ENCODE data around the gene PPP2R5C.
"Not testable (repeated sequence)": the region's sequence is repeated elsewhere in the genome, so short reads cannot be mapped to it uniquely, and the experiment has no call there.

PPP2R5C gene

GRCh38 chr14:101721951-101722661 lies 39.4 kb upstream of the PPP2R5C start:
- no peak for TF ChIP-seq CTCF (IDR thresholded peaks at IDR 0.05; ENCODE audit: low read depth, low read length)
- in situ Hi-C loops (cut with HindIII; ENCODE audit: low sequenced_read_pairs), result no loop called here
- H3K4me3 ChIP-seq (ENCODE audit: low read depth, low read length), result no peak overlapping the region
- peak; percentile 50 for DNase-seq (ENCODE audit: low read depth, low spot score)

GRCh38 chr14:101723061-101723595 lies 38.4 kb upstream of the PPP2R5C start:
- no peak for TF ChIP-seq CTCF (IDR thresholded peaks at IDR 0.05; ENCODE audit: low read depth, low read length)
- in situ Hi-C loops (cut with HindIII; ENCODE audit: low sequenced_read_pairs), result no loop called here
- DNase-seq (ENCODE audit: low read depth, low spot score), result no peak
- H3K4me3 ChIP-seq (ENCODE audit: low read depth, low read length), result no peak overlapping the region

GRCh38 chr14:101725652-101726051 lies 35.9 kb upstream of the PPP2R5C start:
- in situ Hi-C loops (cut with HindIII; ENCODE audit: low sequenced_read_pairs); H3K4me3 ChIP-seq (ENCODE audit: low read depth, low read length); DNase-seq (ENCODE audit: low read depth, low spot score): not testable (repeated sequence)

- in situ Hi-C loops (cut with HindIII; ENCODE audit: low sequenced_read_pairs), result no loop called here
- no peak for DNase-seq (ENCODE audit: low read depth, low spot score)
Measured at GRCh38 chr14:101726295-101726953, 35.1 kb upstream of the PPP2R5C start.

GRCh38 chr14:101726954-101727302 lies 34.6 kb upstream of the PPP2R5C start:
- TF ChIP-seq CTCF (IDR thresholded peaks at IDR 0.05; ENCODE audit: low read depth, low read length), result no peak
- in situ Hi-C loops (cut with HindIII; ENCODE audit: low sequenced_read_pairs), result no loop called here

More at GRCh38 chr14:101726295-101726953, 35.1 kb upstream of the PPP2R5C start:
- no peak for TF ChIP-seq CTCF (IDR thresholded peaks at IDR 0.05; ENCODE audit: low read depth, low read length)
- no peak overlapping the region for H3K4me3 ChIP-seq (ENCODE audit: low read depth, low read length)

GRCh38 chr14:101727611-101728366 lies 33.7 kb upstream of the PPP2R5C start:
- no peak for DNase-seq (ENCODE audit: low read depth, low spot score)
- no peak overlapping the region for H3K4me3 ChIP-seq (ENCODE audit: low read depth, low read length)
- in situ Hi-C loops (cut with HindIII; ENCODE audit: low sequenced_read_pairs), result no loop called here
- no peak for TF ChIP-seq CTCF (IDR thresholded peaks at IDR 0.05; ENCODE audit: low read depth, low read length)

More at GRCh38 chr14:101726954-101727302, 34.6 kb upstream of the PPP2R5C start:
- no peak overlapping the region for H3K4me3 ChIP-seq (ENCODE audit: low read depth, low read length)
- DNase-seq (ENCODE audit: low read depth, low spot score), result no peak
